ENCODE results near the gene HOXC12. TPM values are rescaled to one million over a fixed set of nuclear protein-coding genes. Genes with fewer than 3 reads are reported as not detected.
A peak's percentile ranks its signal among the peaks of the same experiment; 100 is the strongest.

HOXC12 gene
- total and polyA plus RNA-seq, 11 donors: not detected

GRCh38 chr12:53996240-53997203 lies 41.8 kb downstream of the HOXC12 start:
- intact Hi-C loops (cut with DNase I): no loop called here
- Histone ChIP-seq H3K36me3 (no peaks in the 10 kb centered on the region), H3K4me3 (peak overlapping the region in 11 of 12 donors; percentile 19 to 63 (median 50)), H3K9me3 (no peaks in the 10 kb centered on the region), H3K27me3 (peaks cover 84 to 100% (median 99%) of the 10 kb centered on the region in 9 donors), H3K4me1 (peaks cover 0 to 49% (median 29%) of the 10 kb centered on the region in 12 donors), H3K27ac (no peak overlapping the region)
- ATAC-seq: no peak
- WGBS, 4 donors: 34 to 47% (median 41%) methylated on average over 29 of the region's 29 CpGs
- no peak for TF ChIP-seq POLR2A (IDR thresholded peaks at IDR 0.05)
- TF ChIP-seq, protein P1, sequence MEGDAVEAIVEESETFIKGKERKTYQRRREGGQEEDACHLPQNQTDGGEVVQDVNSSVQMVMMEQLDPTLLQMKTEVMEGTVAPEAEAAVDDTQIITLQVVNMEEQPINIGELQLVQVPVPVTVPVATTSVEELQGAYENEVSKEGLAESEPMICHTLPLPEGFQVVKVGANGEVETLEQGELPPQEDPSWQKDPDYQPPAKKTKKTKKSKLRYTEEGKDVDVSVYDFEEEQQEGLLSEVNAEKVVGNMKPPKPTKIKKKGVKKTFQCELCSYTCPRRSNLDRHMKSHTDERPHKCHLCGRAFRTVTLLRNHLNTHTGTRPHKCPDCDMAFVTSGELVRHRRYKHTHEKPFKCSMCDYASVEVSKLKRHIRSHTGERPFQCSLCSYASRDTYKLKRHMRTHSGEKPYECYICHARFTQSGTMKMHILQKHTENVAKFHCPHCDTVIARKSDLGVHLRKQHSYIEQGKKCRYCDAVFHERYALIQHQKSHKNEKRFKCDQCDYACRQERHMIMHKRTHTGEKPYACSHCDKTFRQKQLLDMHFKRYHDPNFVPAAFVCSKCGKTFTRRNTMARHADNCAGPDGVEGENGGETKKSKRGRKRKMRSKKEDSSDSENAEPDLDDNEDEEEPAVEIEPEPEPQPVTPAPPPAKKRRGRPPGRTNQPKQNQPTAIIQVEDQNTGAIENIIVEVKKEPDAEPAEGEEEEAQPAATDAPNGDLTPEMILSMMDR (IDR thresholded peaks at IDR 0.05): no peak
- peak in 1 of 5 donors; percentile 18 for DNase-seq

- no peaks in the 10 kb centered on the region for H3K9me3 ChIP-seq
- no peaks in the 10 kb centered on the region for H3K36me3 ChIP-seq
- no peak for TF ChIP-seq POLR2A (IDR thresholded peaks at IDR 0.05)
- DNase-seq (peak in 2 of 5 donors; percentile 15 to 37), ATAC-seq (no peak)
- H3K4me1 ChIP-seq: peaks cover 0 to 49% (median 29%) of the 10 kb centered on the region in 12 donors
- H3K27ac ChIP-seq: no peak overlapping the region
- no peak overlapping the region for H3K4me3 ChIP-seq
- intact Hi-C loops (cut with DNase I): no loop called here
- H3K27me3 ChIP-seq: peaks cover 81 to 100% (median 99%) of the 10 kb centered on the region in 9 donors
- 7 to 15% (median 11%) methylated on average over 35 of the region's 35 CpGs for WGBS, 4 donors
Observed at GRCh38 chr12:53997204-53998109, 42.8 kb downstream of the HOXC12 start.

DNA sequence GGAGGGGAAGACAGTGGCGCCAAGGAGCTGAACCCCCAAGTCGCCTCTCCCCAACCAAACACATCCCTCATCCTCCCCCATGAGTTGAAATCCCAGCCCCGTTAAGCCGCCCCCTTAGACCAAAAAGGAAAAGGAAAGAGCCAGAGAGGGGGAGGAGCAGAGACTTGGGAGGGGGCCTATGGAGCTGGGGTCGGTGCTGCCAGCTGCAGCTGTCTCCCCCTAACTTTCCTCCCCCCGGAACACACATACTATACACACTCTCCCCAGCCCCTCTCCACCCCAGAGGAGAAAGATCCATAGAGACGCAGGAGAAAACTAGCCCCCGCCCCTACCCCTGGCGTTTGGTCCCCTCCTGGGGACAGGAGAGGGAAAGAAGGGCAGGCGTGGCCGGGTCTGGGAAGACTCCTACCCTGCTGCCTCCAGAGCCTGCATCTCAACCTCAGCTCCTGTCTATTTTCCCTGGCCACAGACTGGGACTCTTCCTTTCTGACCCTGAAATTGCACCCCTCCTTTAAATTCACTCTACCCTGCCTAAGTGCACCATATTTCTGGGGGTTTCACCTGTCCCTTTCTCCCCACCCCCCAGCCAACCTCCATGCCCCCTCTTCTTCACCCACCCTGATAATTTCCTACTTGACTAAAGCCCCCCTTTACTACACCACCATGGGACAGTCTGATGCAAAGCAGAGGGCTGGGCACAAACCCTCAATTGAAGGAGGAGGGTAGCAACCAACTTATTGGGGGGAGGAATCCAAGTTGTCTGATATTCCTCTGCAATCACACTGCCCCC lies 43.6 kb downstream of the HOXC12 start:
- no peaks in the 10 kb centered on the region for H3K36me3 ChIP-seq
- H3K4me3 ChIP-seq: no peak overlapping the region
- H3K27ac ChIP-seq: no peak overlapping the region
- H3K27me3 ChIP-seq: peaks cover 81 to 100% (median 99%) of the 10 kb centered on the region in 9 donors
- H3K9me3 ChIP-seq: no peaks in the 10 kb centered on the region
- no peak for ATAC-seq
- intact Hi-C loops (cut with DNase I): no loop called here
- DNase-seq: no peak
- 5 to 14% (median 10%) methylated on average over 11 of the region's 11 CpGs for WGBS, 4 donors
- no peak for TF ChIP-seq POLR2A (IDR thresholded peaks at IDR 0.05)
- TF ChIP-seq, protein P1 (IDR thresholded peaks at IDR 0.05): no peak
- H3K4me1 ChIP-seq: peaks cover 0 to 49% (median 29%) of the 10 kb centered on the region in 12 donors

- H3K9me3 ChIP-seq: no peaks in the 10 kb centered on the region
- 9 to 15% (median 10%) methylated on average over 13 of the region's 13 CpGs for WGBS, 4 donors
- peaks cover 82 to 100% (median 99%) of the 10 kb centered on the region in 9 donors for H3K27me3 ChIP-seq
Observed at GRCh38 chr12:53998900-53999236, 44.2 kb downstream of the HOXC12 start.

More at GRCh38 chr12:53998900-53999236, 44.2 kb downstream of the HOXC12 start:
- H3K4me1 ChIP-seq: peaks cover 0 to 48% (median 29%) of the 10 kb centered on the region in 12 donors
- intact Hi-C loops (cut with DNase I): no loop called here
- H3K36me3 ChIP-seq: no peaks in the 10 kb centered on the region
- TF ChIP-seq, protein P1 (IDR thresholded peaks at IDR 0.05): no peak
- no peak for TF ChIP-seq POLR2A (IDR thresholded peaks at IDR 0.05)
- DNase-seq: no peak
- ATAC-seq: no peak
- H3K27ac ChIP-seq: no peak overlapping the region
- H3K4me3 ChIP-seq: no peak overlapping the region
